PFSK-1 (cell line): ENCODE measurements around the gene EEF1G.

Experiments
- POLR2AphosphoS5 ChIP-seq: IDR thresholded peaks from 2 replicates; pipeline ENCODE4 v1.6.1; 2012; ENCODE audit warnings: low read depth, mild to moderate bottlenecking, control low read depth, low read length, moderate library complexity
- SIN3A ChIP-seq: IDR thresholded peaks from 2 replicates; pipeline ENCODE4 v1.6.1; 2012; ENCODE audit warnings: mild to moderate bottlenecking, low read length, moderate library complexity, borderline replicate concordance; ENCODE audit not compliant: insufficient read depth
- TAF1 ChIP-seq: IDR thresholded peaks from 2 replicates; pipeline ENCODE4 v1.6.1; 2012; ENCODE audit warnings: low read length, control low read depth, borderline replicate concordance; ENCODE audit not compliant: insufficient read depth
- TF ChIP-seq, protein P1 (sequence below), 2 experiments: IDR thresholded peaks; 2 replicates each; pipeline versions ENCODE4 v1.6.1 to v1.8.0; 2011 to 2012; ENCODE audit warnings: low read depth in 2 of 2, low read length in 2 of 2, control low read depth in 1 of 2, inconsistent platforms in 1 of 2, mild to moderate bottlenecking in 1 of 2, moderate library complexity in 1 of 2; ENCODE audit not compliant: insufficient read depth in 1 of 2

DNA sequence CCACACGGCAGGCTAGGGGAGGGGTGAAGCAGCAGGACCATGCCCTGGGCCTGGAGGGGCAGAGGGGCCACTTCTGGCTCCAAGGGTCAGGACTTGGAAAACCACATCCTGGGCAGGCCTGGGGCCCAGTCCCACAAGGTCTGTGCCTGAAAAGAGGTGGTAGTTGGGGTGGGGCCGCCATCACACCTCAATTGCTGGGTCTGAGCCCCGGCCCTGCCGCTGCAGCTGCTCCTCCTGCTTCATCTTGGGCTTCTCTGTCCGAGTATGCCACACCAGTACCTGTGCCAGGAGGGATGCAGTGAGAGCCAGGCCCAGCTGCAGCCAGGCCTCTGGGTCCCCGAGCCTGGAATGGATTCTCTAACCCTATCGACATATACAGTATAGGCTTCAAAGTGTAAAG lies 41.8 kb upstream of the EEF1G start:
- no peak for TF ChIP-seq TAF1
- TF ChIP-seq POLR2AphosphoS5, result no peak
- TF ChIP-seq, protein P1, sequence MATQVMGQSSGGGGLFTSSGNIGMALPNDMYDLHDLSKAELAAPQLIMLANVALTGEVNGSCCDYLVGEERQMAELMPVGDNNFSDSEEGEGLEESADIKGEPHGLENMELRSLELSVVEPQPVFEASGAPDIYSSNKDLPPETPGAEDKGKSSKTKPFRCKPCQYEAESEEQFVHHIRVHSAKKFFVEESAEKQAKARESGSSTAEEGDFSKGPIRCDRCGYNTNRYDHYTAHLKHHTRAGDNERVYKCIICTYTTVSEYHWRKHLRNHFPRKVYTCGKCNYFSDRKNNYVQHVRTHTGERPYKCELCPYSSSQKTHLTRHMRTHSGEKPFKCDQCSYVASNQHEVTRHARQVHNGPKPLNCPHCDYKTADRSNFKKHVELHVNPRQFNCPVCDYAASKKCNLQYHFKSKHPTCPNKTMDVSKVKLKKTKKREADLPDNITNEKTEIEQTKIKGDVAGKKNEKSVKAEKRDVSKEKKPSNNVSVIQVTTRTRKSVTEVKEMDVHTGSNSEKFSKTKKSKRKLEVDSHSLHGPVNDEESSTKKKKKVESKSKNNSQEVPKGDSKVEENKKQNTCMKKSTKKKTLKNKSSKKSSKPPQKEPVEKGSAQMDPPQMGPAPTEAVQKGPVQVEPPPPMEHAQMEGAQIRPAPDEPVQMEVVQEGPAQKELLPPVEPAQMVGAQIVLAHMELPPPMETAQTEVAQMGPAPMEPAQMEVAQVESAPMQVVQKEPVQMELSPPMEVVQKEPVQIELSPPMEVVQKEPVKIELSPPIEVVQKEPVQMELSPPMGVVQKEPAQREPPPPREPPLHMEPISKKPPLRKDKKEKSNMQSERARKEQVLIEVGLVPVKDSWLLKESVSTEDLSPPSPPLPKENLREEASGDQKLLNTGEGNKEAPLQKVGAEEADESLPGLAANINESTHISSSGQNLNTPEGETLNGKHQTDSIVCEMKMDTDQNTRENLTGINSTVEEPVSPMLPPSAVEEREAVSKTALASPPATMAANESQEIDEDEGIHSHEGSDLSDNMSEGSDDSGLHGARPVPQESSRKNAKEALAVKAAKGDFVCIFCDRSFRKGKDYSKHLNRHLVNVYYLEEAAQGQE (IDR thresholded peaks at IDR 0.05; ENCODE audit: insufficient read depth in 1 of 2, low read depth in 2 of 2, low read length in 2 of 2), result no peak
- TF ChIP-seq SIN3A, result no peak
